ENCODE results near the gene H1-8. TPM values are rescaled to one million over a fixed set of nuclear protein-coding genes. Genes with fewer than 3 reads are reported as not detected.
"Not testable (repeated sequence)": the region's sequence is repeated elsewhere in the genome, so short reads cannot be mapped to it uniquely, and the experiment has no call there.

The H1-8 gene
- total RNA-seq: not detected

- DNase-seq: no peak
- Histone ChIP-seq H3K27me3 (no peaks in the 10 kb centered on the region), H3K36me3 (no peaks in the 10 kb centered on the region), H3K27ac (no peak within 1 kb of the TSS), H3K4me1 (no peaks in the 10 kb centered on the region), H3K4me3 (no peak within 1 kb of the TSS), H3K9me3 (no peaks in the 10 kb centered on the region)
- intact Hi-C loops (cut with DNase I): no loop called here
- TF ChIP-seq POLR2A (IDR thresholded peaks at IDR 0.05): no peak
- TF ChIP-seq CTCF (IDR thresholded peaks at IDR 0.05): no peak
- WGBS, 2 donors: 86 to 89% methylated on average over 6 to 13 of the region's 16 CpGs
Observed at GRCh38 chr3:129543156-129543790, at the start of gene H1-8. H1-8 (plus strand) TSS chr3:129543175; CDS start chr3:129543219, 44 bp downstream.

GRCh38 chr3:129493206-129493605 lies 49.8 kb upstream of the H1-8 start:
- WGBS, 2 donors: 58 to 98% methylated on average over 4 of the region's 4 CpGs
- H3K4me3 ChIP-seq: no peak overlapping the region
- intact Hi-C loops (cut with DNase I): loop anchor here (10.0 kb wide), 1 partner anchor 332 kb away; no protein-coding TSS in a partner anchor
- H3K36me3 ChIP-seq: peaks cover 0 to 52% (median 0%) of the 10 kb centered on the region in 3 donors
- no peak for DNase-seq
- H3K4me1 ChIP-seq: peaks cover 0 to 27% (median 11%) of the 10 kb centered on the region in 3 donors
- H3K27ac ChIP-seq: peak overlapping the region in 1 of 4 donors; percentile 5
- H3K27me3 ChIP-seq: no peaks in the 10 kb centered on the region
- H3K9me3 ChIP-seq: no peaks in the 10 kb centered on the region
- no peak for TF ChIP-seq POLR2A (IDR thresholded peaks at IDR 0.05)
- no peak for TF ChIP-seq CTCF (IDR thresholded peaks at IDR 0.05)

GRCh38 chr3:129494499-129494898 lies 48.5 kb upstream of the H1-8 start:
- Histone ChIP-seq H3K27ac (peak overlapping the region in 3 of 4 donors; percentile 64 to 80 (median 78)), H3K4me1 (peaks cover 0 to 32% (median 11%) of the 10 kb centered on the region in 3 donors), H3K36me3 (peaks cover 0 to 47% (median 0%) of the 10 kb centered on the region in 3 donors)
- not testable (repeated sequence) for H3K4me3 ChIP-seq, H3K9me3 ChIP-seq, H3K27me3 ChIP-seq, DNase-seq
- intact Hi-C loops (cut with DNase I): loop anchor here (10.0 kb wide), 1 partner anchor 330 kb away; no protein-coding TSS in a partner anchor
- 61 to 76% methylated on average over 4 to 5 of the region's 5 CpGs for WGBS, 2 donors

GRCh38 chr3:129495006-129495639 lies 47.9 kb upstream of the H1-8 start:
- H3K4me3 ChIP-seq, H3K27me3 ChIP-seq, H3K9me3 ChIP-seq, DNase-seq: not testable (repeated sequence)
- WGBS, 2 donors: 47 to 76% methylated on average over 8 to 9 of the region's 10 CpGs
- peaks cover 0 to 52% (median 0%) of the 10 kb centered on the region in 3 donors for H3K36me3 ChIP-seq
- peak overlapping the region in 3 of 4 donors; percentile 64 to 80 (median 78) for H3K27ac ChIP-seq
- H3K4me1 ChIP-seq: peaks cover 0 to 29% (median 11%) of the 10 kb centered on the region in 3 donors
- intact Hi-C loops (cut with DNase I): loop anchor here (10.0 kb wide), 1 partner anchor 330 kb away; no protein-coding TSS in a partner anchor

- not testable (repeated sequence) for H3K27me3 ChIP-seq, DNase-seq, H3K27ac ChIP-seq, H3K9me3 ChIP-seq, H3K4me3 ChIP-seq
- Histone ChIP-seq H3K4me1 (peaks cover 0 to 22% (median 6%) of the 10 kb centered on the region in 3 donors), H3K36me3 (peaks cover 0 to 66% (median 5%) of the 10 kb centered on the region in 3 donors)
- intact Hi-C loops (cut with DNase I): loop anchor here (10.0 kb wide), 1 partner anchor 327 kb away; no protein-coding TSS in a partner anchor
- WGBS, 2 donors: 94% methylated on average over 2 of the region's 2 CpGs
Observed at GRCh38 chr3:129497876-129498275, 45.1 kb upstream of the H1-8 start.

GRCh38 chr3:129498603-129499488 lies 44.1 kb upstream of the H1-8 start:
- peaks cover 0 to 67% (median 8%) of the 10 kb centered on the region in 3 donors for H3K36me3 ChIP-seq
- not testable (repeated sequence) for DNase-seq, H3K27me3 ChIP-seq, H3K9me3 ChIP-seq, H3K4me3 ChIP-seq
- intact Hi-C loops (cut with DNase I): loop anchor here (10.0 kb wide), 1 partner anchor 326 kb away; no protein-coding TSS in a partner anchor
- peaks cover 0 to 22% (median 6%) of the 10 kb centered on the region in 3 donors for H3K4me1 ChIP-seq
- WGBS, 2 donors: 61 to 64% methylated on average over 3 of the region's 8 CpGs
- peak overlapping the region in 2 of 4 donors; percentile 42 to 44 for H3K27ac ChIP-seq

- H3K9me3 ChIP-seq, DNase-seq, H3K4me3 ChIP-seq, H3K27me3 ChIP-seq: not testable (repeated sequence)
- intact Hi-C loops (cut with DNase I): loop anchor here (10.0 kb wide), 1 partner anchor 325 kb away; no protein-coding TSS in a partner anchor
- Histone ChIP-seq H3K36me3 (peaks cover 0 to 71% (median 8%) of the 10 kb centered on the region in 3 donors), H3K4me1 (peaks cover 0 to 18% (median 6%) of the 10 kb centered on the region in 3 donors), H3K27ac (peak overlapping the region in 2 of 4 donors; percentile 42 to 44)
- 70 to 93% methylated on average over 6 to 8 of the region's 14 CpGs for WGBS, 2 donors
Observed at GRCh38 chr3:129499604-129500333, 43.2 kb upstream of the H1-8 start.
